ENCODE results near the gene INSR.

DNA sequence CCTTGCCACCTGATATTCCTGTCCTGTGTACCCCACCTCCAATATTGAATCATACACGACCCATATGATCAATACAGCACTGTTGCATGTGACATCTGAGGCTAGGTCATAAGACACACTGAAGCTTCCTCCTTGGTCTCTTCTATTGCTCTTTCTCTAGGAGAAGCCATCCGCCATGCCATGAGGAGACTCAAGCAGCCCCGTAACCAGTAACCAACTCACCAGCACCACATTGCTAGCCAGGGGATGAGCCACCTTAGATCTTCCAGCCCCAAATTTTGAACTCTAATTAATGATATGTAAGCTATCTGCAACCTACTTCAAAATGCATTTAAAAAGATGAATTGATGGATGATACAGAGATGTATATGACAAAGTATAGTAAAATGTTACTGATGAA is 196.1 kb downstream of the INSR start:
- no peak for TF ChIP-seq POLR2A (IDR thresholded peaks at IDR 0.05)
- no peak for TF ChIP-seq CTCF (IDR thresholded peaks at IDR 0.05)
